WI38 (cell line): Measurements from ENCODE around the gene COL24A1.
"Not testable (repeated sequence)": the region's sequence is repeated elsewhere in the genome, so short reads cannot be mapped to it uniquely, and the experiment has no call there.

Source experiments
- H3K4me3 ChIP-seq: 2 replicates; pipeline ENCODE4 v1.5.1; 2011; ENCODE audit warnings: low read depth, mild to moderate bottlenecking, control low read depth, low read length
- TF ChIP-seq, protein P1 (sequence below): IDR thresholded peaks from 2 replicates; pipeline ENCODE4 v1.5.1; 2012; ENCODE audit warnings: low read depth, mild to moderate bottlenecking, control low read depth, low read length

The COL24A1 gene

DNA sequence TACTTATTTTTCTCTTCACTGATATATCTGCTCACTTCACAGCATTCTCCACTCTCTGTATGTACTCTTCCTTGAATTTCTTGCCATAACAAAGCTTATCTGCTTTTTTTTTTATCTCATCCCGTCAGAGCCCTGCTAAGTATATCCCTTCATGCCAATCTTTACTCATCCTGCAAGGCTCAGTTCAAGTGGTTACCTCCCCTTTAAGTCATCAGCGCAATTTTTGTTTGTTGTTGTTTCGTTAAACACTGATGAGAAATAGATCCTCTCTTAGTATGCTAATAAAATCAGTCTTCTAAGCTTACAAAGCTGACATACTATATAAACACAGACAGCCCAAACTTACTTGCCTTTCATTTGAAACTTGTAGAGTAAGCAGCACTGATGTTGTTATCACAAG is 17.8 kb downstream of the COL24A1 start:
- TF ChIP-seq, protein P1, sequence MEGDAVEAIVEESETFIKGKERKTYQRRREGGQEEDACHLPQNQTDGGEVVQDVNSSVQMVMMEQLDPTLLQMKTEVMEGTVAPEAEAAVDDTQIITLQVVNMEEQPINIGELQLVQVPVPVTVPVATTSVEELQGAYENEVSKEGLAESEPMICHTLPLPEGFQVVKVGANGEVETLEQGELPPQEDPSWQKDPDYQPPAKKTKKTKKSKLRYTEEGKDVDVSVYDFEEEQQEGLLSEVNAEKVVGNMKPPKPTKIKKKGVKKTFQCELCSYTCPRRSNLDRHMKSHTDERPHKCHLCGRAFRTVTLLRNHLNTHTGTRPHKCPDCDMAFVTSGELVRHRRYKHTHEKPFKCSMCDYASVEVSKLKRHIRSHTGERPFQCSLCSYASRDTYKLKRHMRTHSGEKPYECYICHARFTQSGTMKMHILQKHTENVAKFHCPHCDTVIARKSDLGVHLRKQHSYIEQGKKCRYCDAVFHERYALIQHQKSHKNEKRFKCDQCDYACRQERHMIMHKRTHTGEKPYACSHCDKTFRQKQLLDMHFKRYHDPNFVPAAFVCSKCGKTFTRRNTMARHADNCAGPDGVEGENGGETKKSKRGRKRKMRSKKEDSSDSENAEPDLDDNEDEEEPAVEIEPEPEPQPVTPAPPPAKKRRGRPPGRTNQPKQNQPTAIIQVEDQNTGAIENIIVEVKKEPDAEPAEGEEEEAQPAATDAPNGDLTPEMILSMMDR: no peak
- no peak overlapping the region for H3K4me3 ChIP-seq

DNA sequence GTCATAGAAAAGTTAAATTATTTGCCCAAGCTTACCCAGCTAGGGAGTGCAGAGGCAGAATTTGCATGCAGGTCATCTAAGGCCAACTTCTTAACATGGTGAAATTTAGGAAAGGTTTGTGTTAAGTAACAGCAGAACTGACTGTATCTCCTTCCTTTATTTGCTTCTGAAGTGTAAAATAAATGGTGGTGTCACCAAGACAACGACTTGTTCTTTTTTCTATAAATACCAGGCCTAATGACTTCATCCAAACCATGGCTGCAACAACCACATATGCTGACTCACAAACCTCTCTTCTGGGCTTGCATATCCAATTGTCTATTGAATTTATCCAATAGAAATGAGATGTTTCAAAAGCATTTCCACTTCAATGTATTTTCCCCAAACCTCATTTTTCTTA is 19.1 kb downstream of the COL24A1 start:
- TF ChIP-seq, protein P1: no peak
- no peak overlapping the region for H3K4me3 ChIP-seq

DNA sequence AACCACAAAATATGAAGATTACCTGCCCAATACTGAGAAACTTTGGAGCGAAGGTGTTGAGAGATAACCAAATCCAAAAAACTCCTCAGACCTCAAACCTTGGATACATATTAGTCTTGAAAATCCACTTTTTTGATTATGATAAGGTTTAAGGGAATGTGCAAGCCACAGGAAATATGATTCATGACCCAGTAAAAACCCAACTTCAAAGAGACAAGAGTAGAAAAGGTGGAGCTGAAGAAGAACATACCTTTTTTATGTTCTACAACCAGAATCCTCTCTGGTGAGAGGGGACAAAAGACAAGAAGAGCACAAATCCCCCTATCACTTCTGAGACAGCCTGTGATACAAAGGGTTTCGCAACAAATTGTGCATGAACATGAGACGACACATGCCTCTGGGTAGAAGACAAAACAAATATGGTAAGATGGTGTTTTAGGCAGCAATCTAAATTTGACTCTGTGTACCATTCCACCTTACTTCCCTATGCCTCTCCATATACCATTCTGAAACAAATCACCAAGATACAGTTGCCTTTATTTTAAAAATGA is 37.3 kb downstream of the COL24A1 start:
- TF ChIP-seq, protein P1: no peak
- H3K4me3 ChIP-seq: no peak overlapping the region

DNA sequence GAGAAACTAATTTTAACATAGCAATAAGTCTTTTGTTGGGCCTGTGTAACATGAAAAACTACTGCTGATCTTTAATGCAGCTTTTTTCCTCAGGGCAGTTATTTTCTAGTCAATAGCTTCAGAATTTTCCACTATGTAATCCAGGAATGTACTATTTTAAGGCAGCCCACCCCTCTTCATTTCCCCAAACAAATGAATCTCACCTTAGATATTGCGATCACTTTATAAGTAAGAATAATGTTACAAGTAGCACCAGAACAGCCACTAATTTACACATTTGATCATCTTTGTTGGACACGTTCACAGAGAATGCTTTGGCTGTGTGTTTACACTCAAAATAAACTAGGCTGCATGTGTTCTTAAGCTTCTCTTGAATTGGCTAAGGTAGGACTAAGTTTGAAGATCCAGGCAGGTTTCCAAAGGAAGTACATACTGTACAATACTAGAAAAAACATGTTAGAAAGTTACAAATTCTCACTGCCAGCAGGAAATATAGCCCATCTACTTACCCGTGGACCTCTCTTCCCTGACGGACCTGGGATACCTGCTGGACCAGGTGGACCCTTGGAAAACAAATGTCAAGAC is 41.7 kb downstream of the COL24A1 start:
- TF ChIP-seq, protein P1: no peak
- no peak overlapping the region for H3K4me3 ChIP-seq

DNA sequence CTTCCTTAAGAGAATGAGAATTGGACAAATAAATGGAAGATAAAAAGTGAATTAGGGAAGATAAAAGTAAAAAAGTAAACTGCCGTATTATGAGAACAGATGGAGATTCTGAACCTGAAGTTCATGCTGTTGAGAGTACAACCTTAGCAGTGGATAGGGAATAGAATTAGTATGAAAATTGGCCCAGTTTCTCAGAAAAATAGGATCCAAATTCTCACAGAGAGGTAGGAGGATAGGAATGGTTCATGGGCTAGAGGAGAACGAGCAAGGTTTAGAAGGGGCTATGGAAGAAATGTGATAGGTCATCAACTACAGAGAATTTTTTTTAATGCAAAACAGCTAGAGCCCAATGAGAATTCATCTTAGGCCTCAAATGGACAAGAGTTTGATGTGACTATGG is 42.3 kb downstream of the COL24A1 start:
- TF ChIP-seq, protein P1: no peak
- H3K4me3 ChIP-seq: no peak overlapping the region

DNA sequence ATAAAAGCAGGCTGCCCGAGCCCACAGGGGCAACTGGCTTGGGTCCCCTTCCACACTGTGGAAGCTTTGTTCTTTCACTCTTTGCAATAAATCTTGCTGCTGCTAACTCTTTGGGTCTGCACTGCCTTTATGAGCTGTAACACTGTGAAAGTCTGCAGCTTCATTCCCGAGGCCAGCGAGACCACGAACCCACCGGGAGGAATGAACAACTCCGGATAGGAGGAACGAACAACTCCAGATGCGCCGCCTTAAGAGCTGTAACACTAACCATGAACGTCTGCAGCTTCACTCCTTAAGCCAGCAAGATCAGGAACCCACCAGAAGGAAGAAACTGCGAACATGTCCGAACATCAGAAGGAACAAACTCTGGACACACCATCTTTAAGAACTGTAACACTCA is 45.0 kb downstream of the COL24A1 start:
- H3K4me3 ChIP-seq: not testable (repeated sequence)

DNA sequence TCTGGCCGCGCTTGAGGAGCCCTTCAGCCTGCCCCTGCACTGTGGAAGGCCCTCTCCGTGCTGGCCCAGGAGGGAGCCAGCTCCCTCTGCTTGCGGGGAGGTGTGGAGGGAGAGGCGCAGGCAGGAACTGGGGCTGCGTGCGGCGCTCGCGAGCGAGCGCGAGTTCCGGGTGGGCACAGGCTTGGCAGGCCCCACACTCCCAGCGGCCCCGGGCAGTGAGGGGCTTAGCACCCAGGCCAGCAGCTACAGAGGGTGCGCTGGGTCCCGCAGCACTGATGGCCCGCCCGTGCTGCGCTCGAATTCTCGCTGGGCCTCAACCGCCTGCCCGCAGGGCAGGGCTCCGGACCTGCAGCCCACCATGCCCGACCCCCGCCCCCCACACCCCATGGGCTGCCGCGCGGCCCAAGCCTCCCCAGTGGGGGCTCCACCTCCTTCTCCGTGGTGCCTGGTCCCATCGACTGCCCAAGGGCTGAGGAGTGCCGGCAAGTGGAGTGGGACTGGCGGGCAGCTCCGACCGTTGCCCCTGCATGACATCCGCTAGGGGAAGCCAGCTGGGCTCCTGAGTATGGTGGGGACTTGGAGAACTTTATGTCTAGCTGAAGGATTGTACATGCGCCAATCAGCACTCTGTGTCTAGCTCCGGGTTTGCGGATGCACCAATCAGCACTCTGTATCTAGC is 46.0 kb downstream of the COL24A1 start:
- H3K4me3 ChIP-seq: no peak overlapping the region
- TF ChIP-seq, protein P1: no peak
